GM21390 (cell line): ENCODE results near the gene TST.

Experiments used
- ATAC-seq: cut with Tn5 transposase; IDR thresholded peaks from one replicate; pipeline ENCODE4 v1.9.1; 2021; ENCODE audit not compliant: unreplicated experiment

TST gene

DNA sequence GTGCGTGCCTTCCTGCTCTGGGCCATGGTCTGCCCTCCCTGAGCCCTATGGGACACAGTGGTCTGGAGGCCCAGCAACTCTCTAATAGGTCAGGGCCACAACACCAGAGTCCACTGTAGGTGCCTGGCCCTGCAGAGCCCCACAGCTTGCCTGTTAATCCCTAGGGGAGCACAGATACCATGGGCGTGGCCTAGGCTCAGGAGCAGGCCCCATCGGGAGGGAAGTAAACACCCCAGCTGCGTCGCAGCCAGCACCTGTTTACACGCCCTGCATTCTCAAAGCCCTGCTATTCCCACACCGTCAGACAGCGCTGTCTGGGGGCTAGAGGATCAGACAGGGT is 34.8 kb upstream of the TST start:
- ATAC-seq, result no peak

DNA sequence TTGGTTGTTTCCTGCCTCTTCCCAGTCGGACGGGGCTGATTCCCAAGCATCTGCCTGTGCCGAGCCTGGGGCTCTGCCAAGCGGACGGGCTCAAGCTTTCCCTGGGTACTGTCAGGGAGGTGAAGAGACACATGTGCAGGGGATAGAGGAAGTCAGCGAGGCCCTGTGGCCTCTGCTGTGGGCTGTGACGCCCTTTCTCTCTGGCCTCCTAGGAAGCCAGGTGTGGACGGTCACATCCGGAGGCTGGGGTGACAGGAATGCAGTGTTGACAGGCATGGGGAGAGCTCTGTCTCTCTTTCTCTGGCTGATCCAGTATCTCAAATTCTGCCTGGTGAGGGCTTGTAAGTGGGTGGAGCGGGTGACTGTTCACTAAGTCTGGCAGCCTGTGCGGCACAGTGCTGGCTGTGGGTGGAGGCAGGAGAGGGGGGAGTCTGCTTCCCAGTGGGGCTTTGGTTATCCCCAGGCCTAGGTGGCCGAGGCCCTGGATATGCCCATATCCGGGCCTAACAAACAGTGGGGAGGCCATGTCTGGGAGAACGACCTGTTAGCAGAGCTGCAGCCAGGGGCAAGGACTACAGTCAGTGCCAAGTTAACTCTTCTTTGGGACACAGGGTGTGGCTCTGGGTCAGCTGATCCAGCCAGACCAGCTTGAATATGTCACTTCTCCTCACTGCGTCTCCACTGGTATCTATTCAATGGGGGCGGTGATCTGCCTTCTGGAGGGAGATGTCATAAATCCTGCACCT is 34.2 kb upstream of the TST start:
- ATAC-seq, result no peak

DNA sequence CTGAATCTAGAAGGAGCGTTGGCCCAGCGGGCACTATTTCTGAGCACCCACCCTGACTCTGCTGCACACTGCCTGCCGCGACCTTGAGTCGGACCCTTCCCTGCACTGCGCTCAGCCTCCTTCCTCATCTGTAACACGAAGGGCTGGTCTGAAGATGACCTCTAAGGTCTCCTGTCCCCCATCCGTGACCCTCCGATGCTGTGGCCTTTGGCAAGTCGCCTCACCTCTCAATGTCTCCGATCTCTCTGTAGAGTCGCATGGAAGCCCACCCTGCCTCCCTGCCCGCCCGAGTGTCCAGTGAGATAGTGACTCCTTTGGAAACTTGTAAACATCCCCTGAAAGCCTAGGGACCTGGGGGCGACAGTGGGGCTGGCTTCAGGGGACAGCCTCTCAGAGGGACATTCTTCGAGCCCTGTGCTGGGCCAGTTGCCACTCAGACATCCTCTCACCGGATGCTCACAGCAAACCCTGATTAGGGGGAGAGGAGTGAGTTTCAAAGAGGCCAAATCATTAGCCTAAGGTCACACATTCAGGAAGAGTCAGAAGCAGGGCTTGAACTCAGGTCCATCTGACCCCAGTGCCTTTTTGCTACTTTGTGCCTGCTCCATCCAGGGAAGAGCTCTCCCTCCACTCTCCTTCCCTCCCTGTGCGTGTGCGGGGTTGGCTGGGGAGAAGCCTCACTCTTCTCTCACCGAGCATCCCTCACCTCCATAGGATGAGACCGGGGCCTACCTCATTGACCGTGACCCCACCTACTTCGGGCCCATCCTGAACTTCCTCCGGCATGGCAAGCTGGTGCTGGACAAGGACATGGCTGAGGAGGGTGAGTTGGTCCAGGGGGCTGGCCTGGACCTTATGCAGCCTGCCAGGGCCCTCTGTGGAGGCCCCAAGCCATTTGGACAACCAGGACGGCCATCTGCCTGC is 33.4 kb upstream of the TST start:
- ATAC-seq, result no peak

DNA sequence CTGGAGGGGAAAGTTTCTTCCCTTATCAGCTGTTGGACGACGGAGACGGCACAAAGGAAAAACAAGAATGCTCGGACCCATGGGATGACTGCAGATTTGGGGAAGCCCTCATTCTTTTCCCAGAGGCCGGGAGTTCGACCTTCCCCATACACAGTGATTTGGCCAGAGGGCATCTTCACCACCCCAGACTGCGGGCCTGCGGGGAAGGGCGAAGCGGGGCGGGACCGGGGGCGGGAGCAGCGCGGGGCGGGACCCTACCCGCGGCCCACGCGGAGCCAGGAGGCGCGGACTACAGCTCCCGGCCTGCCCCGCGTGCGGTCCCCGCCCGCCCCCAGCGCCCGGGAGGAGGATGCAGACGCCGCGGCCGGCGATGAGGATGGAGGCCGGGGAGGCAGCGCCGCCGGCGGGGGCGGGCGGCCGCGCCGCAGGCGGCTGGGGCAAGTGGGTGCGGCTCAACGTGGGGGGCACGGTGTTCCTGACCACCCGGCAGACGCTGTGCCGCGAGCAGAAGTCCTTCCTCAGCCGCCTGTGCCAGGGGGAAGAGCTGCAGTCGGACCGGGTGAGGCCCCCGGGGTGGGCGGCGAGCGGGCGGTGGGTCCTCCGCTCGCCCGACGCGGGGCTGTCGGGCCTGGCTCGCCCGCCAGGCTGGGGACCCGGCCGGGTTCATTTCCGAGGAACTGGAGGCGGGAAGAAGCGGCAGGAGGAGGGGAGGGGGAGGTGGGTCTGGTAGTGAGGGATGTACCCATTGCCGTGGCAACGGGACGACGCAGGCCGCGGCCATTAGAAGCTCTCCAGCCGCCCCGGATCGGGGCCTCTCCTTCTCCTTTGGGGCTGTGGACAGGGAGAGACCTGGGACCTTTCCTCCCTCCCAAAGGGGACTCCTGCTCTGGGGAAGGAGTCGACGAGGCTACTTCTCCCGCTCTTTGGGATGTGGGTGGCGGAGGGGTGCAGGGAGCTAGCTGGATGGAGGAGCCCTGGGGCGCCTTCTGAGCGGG is 32.4 kb upstream of the TST start, which contains the start of gene KCTD17:
KCTD17 (plus strand) TSS at position 352 of the 995 bp plus-strand sequence; CDS start at position 371, 19 bp downstream.
- peak; percentile 61 for ATAC-seq

DNA sequence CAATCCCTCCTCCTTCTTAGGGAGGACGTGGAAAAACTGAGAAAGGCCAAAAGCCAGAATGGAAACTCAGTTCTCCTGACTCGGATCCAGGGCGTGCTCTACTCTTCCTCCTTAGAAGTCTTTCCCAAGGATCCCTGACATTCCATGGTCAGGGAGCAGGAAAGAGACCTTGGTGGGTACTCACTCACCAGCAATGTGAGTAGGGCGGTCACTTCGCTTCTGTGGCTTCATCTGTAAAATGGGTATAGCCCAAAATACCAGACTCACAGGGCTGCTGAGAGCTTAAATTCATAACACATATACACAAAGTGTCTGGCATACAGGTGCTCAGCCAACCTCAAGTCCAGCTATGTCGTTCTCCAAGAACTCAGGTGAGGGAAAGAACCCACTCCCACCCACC is 31.7 kb upstream of the TST start:
- ATAC-seq, result no peak

DNA sequence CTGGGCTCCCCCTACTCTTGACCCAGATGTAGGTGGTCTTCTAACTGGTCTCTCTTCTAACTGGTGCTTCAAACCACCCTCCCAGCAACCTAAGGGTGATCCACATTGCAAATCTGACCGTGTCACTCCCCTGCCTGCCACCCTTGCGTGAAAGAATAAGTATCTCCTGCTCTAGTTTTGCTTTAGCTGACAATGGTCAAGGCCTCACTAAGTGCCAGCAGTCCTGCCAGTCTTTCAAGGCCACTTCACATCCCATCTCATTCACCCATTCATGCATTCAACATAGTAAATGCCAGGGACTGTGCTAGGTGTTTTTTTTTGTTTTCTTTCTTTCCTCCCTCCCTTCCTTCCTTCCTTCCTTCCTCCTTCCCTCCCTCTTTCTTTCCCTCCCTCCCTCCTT is 30.0 kb upstream of the TST start:
- no peak for ATAC-seq

DNA sequence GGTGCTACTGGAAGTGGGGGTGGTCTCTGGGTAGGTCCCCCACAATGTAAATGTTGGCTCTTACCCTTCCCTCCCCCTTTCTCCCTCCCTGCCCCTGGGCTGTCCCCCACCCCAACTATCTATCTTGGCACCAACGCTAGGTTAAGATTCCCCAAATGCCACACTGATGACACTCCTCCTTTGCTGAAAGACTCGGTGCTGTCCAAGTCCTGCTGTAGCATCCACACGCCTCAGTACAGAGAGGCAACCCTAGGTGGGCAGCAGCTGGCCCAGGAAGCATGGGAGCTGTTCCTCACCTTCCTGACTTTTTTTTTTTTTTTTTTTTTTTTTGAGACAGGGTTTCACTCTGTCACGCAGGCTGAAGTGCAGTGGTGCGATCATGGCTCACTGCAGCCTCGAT is 28.9 kb upstream of the TST start:
- ATAC-seq, result no peak

DNA sequence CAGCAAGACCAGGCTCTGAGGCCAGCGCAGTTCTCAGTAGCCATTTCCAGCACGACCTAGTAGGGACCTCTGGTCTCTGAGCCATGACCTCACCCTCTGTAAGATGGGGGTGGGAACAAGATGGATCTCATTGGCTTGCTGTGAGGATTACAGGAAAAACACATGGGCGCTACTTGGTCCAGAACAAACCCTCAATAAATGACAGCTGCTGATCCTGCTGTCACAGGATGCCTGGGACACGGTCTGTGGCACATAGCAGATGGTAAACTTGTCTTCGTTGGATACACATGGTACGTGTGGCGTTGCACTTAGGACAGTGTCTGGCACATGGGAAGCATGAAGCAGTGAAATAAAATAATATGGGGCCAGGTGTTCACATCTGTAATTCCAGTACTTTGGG is 27.8 kb upstream of the TST start:
- ATAC-seq, result no peak

DNA sequence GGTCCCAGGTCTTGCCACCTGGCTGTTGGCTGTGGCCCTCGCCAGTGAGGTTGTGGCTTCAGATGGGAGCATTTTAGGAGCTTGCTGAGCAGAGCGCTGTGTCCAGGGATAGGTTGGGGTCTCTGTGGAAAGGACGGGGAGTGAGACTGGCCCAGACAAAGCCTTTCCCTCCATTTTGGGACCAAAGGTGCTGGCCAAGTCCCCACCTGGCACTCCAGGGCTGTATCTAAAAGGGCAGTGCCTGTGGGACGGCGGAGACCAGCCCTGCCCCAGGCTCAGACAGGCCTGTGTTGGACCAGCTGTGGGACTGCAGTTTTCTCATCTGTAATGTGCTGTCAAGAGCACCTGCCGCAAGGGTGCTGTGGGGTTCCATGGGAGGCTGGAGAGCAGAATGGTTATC is 27.3 kb upstream of the TST start:
- no peak for ATAC-seq

DNA sequence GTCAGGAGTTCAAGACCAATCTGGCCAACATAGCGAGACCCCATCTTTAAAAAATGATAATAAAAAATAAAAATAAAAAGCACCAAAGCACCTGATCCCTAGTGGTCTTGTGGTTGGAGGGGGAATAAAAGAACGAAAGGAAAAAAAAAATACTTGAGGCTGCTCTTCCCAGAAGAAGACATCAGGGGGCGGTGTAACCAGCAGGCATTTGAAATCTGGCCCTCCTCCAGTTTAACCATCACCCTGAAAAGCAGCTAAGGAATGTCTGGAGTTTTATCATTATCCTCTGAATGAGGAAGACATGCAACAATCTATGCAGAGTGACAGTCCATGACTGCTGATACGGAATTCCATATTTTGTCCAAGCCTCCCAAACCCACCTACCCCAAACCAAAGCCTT is 26.7 kb upstream of the TST start:
- ATAC-seq, result no peak

DNA sequence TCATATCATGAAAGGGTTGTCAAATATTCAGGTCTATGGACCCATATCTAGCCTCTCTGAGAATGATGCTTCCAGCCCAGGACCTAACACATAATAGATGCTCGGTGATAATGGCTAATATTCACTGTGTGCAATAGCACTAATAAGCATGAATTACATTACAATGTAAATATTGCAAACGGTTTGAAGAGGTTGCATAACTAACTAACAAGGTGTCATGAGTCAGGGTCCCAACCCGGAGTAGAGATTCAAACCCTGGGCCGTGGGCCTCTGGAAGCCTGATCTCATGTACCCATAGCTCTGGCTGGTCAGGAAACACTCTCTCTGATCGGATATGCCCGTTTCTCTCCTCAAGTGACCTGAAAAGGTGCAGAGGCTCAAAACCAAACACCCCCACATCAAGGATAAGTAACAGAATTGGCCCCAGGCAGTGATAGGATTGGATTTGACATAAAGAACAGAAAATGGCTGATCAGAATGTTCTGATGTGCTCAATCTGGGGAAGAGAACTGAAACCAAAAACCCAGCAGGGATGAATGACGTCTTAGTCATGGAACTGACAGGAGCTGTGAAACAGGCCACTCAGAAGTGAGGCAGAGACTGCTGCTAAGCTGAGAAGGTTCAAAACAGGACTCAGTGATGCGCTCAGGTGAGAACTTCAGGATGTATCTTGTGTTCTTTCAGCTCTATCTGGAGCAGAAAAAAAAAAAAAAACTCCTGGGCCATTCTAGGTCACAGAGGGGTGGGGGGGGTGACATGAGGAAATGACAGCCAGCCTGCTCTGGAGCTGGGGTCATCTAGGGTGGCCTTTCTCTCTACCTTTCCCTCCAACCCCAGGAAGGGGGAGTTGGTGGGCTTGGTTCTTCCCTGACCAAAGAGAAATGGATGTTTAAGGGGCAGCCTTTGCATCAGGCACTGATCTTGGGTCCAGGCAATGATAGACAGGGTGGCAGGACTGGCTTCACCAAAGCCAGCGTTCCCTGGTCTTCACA is 25.7 kb upstream of the TST start:
- ATAC-seq, result no peak

DNA sequence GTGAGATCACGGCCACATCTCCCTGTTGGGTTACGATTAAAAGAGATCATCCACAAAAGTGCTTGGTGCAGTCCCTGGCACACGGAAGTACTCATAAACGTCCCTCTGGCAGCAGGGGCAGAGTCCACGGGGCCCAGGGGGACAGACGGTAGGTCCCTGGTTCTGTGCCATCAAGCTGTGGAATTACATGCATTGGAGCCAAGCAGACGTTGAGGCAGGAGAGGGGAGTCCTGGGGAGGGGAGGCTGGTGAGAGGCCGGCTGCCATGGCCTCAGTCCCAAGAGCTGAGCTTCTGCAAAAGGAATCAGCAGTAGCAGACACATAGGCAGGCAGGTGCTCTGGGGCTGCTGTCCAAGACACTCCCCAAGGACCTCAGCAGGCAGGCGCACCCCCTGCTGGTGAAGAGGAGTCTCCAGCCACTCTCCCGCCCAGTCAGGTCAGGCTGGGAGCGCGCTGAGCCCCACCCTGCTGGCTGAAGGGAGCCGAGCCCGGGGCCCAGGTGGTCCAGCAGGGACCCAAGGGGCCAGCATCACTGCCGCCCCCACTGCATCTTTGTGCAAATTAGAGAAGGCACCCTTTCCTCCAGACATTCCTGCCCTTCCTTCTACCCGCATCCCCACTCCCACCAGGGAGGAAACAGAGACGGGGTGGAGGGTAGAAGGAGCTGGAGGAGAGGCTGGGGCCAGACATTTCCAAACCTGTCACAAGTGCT is 24.7 kb upstream of the TST start:
- no peak for ATAC-seq

DNA sequence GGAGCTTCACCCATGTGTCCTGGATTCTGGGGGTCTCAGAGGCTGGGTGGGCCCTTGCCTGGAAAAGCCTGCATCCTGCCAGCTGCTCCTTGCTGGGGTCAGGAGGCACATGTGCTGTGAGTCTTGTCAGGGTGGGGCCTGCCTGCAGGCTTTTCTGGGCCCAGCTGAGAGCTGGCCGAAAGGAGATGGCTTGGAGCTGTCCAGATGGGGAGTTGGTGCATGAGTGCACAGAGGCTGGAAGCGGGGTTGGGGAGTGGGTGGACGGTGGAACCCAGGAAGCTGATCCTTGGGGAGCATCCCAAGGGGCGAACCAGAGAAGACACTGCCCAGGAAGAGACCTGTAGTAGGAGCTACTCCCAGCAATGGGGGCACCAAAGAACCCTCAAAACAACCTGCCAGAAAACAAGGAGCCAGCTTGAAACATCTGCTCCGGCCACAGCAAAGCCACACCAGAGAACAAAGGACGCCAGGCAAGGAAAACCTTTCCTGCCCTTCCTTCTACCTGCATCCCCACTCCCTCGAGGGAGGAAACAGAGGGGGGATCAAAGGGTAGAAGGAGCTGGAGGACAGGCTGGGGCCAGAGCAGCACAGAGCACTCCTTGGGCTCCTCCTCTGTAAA is 24.1 kb upstream of the TST start:
- no peak for ATAC-seq

DNA sequence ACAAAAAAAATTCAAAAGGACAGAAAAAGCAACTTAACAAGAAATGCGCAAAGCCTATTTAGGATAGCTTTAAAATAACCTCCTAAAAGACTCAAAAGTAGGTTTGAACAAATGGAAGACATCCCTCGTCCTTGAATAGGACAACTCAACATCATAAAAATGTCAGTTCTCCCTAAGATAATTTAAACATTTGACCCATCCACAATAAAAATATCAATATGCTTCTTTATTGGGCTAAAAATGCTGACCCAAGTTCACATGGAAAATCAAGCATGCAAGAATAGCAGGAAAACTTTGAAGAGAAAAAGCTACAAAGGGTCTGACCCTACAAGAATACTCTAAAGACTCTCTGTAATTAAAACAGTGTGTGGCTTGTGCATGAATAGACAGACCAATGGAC is 20.2 kb upstream of the TST start:
- ATAC-seq, result no peak

DNA sequence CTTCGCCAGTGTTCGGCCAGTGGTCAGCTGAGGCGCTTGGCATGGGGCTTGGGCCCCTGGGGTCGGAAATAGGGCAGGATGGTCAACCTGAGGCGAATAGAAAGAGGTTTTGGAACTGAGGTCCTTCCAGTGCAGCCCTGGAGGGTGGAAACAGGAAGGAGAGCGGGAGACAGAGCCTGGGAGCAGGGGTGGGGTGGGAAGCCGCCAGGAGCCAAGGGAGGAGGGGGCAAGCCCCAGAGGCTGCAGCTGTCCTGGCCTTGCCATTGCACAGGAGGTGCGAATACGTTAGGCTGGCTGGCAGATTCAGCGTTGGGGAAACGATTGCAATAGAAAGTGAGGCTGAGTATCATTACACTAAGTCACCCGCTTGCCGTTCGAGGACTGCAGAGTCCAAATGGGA is 18.4 kb upstream of the TST start:
- ATAC-seq, result no peak

DNA sequence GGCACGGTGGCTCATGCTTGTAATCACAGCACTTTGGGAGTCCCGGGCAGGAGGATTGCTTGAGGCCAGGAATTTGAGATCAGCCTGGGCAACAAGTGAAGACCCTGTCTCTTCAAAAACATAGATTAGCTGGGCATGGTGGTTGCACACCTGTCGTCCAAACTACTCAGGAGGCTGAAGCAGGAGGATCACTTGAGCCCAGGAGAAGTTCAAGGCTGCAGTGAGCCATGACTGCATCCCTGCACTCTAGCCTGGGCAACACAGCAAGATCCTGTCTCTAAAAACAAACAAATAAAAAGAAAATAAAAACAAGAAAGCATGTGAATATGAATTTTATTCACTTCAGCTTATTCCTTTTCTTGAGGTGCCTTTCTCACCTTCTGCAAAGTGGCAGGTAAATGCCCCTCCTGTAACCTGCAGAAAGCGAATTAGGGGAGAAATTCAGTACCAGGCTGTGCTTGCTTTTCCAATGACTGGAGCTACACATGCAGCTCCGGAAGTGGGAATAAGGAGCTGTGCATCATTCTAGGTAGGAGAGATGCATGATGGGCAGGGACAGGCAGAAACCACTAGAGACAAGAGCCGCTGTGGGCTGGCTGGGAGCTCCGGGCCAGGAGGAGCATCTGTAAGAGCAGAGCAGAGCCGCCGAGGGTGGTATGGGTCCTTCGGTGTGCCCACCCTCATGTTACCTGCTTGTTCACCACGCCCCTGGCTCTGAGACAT is 17.6 kb upstream of the TST start:
- ATAC-seq, result no peak

DNA sequence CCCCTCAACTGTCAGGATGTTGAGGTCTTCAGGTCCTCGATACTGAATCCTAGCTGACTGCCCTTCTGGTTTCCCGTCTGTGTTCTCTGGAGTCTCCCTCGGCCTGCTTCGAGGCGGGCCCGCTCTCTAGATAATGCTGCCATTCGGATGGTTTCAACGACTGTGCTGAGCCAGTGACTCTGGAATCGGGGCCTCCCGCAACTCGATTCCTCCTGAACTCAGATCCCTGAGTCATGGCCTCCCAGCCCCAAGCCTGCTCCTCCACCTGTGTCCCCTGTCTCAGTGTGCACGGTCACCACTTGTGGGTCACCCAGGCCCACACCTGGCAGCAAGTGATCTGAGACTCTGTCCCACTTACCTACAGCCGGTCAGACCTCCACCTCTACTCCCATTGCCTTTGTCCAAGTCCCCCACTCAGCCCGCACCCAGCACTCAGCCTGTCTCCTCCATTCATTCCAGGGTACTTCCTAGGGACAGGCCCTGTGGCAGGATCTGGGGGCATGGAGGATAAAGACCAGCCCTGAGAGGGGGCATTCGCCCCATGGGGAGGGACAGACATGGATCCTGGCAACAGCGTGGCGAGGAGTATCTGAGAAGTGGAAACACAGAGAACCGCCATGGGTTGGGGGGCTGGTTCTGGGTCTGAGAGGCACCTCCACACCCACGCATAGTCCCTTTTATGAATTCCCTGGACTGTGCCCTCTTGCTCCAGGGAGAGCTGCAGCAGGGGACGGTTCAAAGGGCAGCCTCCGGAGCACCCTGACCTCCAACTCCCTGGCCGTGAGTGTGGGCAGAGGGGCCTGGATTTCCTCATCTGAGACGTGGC is 14.6 kb upstream of the TST start:
- ATAC-seq, result no peak
